Activated CD8-positive, alpha-beta memory T cell treated with anti-CD3 and anti-CD28 coated beads, Interleukin-2, amount 50 U/mL, for 1 hour (primary cell): ENCODE measurements around the gene MAG.
"Not testable (repeated sequence)": the region's sequence is repeated elsewhere in the genome, so short reads cannot be mapped to it uniquely, and the experiment has no call there.

ENCODE experiments used
- DNase-seq: peaks from one replicate; pipeline ENCODE4 v3.0.0-alpha.2; 2020; ENCODE audit errors: extremely low read depth

Gene MAG

GRCh38 chr19:35344511-35345031, 52.6 kb downstream of the MAG start:
- no peak for DNase-seq

DNA sequence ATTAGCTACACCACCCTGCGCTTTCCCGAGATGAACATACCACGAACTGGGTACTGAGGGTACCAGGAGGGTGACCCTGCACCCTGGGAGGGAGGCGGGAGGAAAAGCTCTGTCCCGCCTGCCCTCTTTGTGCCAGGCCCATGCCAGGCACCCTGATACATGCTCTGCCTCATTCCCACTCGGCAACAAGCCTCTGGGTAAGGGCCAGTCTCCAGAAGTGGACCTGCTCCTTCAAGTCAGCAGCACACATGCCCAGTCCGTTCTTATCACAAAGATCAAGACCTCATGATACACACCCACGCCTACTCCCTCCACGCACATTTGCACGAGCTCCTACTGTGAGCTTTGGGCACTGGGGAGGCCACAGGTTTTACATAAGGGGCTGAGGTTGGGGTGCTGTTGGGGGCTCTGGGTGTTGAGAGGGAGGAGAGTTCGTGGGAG, 53.7 kb downstream of the MAG start:
- DNase-seq: no peak

- DNase-seq: peak; percentile 52
Observed at GRCh38 chr19:35346193-35347052, 54.5 kb downstream of the MAG start.

DNA sequence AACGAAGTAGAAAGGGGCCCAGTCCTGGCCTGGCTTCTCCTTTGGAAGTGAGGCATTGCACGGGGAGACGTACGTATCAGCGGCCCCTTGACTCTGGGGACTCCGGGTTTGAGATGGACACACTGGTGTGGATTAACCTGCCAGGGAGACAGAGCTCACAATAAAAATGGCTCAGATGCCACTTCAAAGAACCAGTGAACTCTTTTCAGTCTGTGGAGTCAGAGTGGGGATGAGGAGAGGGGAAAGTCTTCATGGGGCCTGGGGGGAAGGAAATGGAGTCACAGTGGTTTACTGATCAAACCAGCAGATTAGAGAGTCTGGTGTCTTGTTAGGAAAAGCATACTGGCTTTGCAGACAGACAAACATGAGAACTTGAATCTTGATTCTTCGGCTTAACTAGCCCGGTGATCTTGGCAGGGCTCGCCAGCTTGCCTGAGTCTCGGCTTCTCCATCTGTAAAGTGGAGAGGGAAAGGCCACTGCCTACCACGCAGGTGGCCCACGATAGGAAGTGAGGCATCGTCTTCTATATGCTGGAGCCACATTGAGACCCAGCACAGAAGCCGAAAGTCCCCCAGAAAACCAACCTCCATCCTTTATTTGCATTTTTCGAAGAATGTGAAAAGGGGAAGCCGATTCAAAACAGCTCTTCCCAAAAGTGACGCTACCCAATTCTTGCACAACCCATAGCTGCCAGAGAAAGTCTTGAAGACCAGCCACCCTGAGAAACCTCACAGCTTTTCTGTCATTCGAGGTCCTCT, 55.4 kb downstream of the MAG start, which contains the start of gene FFAR1:
Gene FFAR1, plus strand, starts transcription at position 732 of the 759 bp plus-strand sequence. CDS start 3,650 bp downstream, outside the sequence.
- DNase-seq: no peak

DNA sequence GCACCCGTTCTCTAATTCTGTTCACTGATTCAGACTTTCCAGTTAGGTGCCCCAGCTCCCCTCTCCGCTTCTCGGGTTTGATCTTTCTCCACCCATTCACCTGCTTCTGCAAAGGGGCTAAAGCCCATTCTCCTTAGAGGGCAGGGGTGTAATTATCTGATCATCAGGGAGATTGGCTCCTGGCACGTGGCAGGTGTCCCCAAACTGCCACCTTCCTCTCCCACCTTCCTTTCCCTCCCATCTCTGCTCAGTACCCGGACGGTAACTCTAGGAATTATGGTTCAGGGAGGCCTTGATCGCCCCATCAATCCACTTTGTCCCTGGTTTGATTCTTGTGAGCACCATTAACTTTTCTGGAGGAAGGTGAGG, 56.0 kb downstream of the MAG start:
- DNase-seq: no peak

DNA sequence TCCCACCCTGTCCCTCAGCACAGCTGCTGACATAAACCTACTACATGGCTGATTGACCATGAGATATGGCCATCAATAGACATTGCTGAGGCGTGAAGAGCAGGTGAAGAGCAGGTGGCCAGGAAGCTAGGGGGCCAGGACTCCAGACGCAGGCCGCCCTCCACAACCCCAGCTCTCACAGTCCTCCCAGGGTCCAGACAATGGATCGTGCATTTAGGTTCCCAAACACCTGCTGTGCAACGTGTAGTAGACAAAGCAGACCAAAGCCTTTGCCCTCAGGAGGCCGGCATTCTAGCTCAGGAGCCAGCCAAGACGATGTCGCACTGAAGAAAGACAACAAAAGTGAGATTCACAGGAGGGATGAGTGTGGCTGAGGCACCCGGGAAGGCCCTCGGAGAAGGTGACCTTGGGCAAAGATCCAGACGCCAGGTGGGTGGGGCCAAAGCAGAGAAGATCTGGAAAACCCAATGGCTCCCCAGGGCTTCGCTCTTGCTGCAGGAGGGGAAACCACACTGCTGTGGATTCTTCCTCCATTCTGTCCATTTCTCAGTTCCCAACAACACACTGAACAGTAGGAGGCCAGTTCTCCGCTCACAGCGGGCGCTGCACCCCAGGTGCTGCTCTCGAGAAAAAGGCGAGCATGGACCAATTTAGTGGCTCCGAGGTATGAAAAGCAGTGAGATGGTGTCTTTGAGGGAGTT, 57.1 kb downstream of the MAG start:
- no peak for DNase-seq

DNA sequence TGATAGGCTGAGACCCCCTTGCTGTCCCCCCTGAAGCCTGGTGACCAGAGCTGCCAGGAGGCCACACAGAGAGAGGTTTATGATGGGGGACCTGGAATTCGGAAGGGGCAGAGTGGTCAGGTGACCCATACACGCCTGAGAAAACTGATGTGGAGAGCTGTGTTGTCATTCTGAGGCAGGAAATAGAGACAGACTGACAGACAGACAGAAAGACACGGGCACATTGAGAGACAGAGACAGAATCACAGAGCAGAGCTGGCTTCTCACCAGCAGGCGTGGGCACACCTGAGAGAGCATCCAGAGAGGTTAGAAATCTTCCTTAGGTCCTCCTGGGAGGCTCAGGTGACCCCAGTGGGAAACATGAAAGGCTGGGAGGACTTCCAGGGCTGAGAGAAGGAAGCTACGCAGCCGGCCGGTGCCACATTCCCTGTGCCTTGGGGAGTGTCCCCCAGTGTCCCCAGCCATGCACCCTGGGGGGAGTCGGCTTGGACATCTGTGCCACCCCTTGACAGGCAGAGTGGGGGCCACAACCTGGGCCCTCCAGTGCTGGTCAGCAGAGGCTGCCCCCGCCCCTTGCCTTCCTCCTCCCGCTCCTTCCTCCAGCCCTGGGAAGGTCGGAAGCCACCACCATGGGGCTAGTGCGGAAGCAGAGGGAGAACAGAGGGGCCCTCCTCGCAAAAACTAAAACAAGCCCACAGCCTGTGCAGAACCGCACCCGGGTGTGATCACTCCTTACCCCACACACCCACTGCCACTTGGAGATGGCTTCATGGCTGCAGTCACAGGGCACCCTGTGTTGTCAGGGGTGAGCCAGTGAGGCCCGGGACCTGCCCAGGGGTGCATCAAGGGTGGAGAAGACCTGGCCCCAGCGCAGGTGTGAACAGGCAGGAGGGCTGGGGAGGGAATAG, 57.9 kb downstream of the MAG start:
- DNase-seq: no peak

- no peak for DNase-seq
Observed at GRCh38 chr19:35350591-35350990, 58.6 kb downstream of the MAG start.

- DNase-seq: no peak
Observed at GRCh38 chr19:35351411-35352176, 59.6 kb downstream of the MAG start.

DNA sequence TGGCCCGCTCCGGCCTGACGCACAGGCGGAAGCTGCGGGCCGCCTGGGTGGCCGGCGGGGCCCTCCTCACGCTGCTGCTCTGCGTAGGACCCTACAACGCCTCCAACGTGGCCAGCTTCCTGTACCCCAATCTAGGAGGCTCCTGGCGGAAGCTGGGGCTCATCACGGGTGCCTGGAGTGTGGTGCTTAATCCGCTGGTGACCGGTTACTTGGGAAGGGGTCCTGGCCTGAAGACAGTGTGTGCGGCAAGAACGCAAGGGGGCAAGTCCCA, 60.2 kb downstream of the MAG start:
- DNase-seq: no peak

DNA sequence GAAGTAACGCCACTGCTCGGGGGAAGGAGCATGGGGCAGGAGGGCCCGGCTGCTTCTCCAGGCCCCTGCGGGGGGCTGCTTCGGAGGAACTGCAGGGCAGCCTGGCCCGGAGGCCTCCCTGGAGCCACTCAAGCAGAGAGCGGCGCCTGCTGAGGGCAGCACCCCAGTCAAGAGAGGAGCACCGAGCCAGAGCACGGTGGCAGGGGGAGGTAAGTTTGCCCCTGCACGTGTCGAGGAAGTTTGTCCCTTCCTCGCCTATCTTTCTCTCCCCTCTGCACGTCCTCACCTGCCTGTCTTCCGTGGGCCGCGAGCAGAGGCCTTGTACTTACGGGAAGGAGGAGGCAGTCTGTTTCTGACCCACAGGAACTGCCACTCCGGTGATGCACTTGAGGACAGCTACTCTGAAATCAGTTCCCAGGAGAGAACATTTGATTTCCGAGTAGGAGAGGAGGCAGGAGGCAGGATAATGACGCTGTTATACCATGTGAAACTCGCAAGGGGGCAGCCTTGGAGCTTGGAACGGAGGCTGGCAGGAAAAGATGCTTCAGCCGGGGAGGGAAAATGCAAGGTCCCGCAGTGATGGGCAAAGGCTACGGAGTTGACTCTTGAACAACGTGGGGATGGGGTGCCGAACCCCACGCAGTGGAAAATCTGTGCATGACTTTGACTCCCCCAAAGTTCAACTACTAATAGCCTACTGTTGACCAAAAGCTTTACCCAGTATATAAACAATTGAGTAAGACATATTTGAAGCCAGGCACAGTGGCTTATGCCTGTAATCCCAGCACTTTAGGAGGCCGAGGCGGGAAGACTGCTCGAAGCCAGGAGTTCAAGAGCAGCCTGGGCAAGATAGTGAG, 60.7 kb downstream of the MAG start:
- DNase-seq: peak; percentile 46

DNA sequence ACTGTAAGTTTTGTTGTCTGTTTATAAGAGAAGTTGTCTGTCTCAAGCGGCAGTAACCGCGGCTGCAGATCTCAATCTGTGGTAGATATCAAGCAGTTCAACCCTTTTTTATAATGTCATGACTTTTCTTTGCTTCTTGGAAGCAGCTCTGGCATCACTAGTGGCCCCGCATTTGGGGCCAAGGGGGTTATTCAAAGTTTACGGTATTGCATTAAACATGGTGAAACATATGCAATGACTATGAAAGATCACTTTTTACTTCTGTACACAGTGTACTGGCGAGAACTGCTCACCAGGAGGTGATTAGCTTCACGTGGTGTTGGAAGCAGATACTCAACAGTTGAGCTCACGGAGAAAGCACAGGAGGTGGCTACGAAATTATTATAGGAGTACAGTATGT, 61.7 kb downstream of the MAG start:
- no peak for DNase-seq

DNA sequence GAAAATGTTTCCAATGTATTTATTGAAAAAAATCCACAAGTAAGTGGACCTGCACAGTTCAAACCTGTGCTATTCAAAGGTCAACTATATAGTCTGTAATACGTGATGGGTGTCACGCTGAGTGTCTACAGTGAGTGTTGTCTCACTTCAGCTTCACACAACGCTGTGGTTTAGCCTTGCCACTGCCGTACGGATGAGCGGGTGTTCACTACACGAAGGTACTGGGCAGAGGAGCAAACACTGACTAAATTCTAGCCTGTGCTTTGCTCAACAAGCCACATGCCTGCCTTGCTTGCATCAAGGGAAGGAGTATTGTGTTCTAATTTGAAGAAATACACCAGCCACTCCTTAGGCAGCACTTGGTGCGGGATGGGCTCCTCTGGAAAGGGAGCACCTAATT, 62.9 kb downstream of the MAG start:
- DNase-seq: no peak

GRCh38 chr19:35355791-35356460, 64.0 kb downstream of the MAG start:
- no peak for DNase-seq

GRCh38 chr19:35357867-35358573, 66.1 kb downstream of the MAG start, which contains the start of gene FFAR3:
TSS of gene FFAR3 (plus strand) at chr19:35358460. CDS start at chr19:35358891, 431 bp downstream.
- DNase-seq: no peak

- not testable (repeated sequence) for DNase-seq
Observed at GRCh38 chr19:35358834-35359233, 66.9 kb downstream of the MAG start.

DNA sequence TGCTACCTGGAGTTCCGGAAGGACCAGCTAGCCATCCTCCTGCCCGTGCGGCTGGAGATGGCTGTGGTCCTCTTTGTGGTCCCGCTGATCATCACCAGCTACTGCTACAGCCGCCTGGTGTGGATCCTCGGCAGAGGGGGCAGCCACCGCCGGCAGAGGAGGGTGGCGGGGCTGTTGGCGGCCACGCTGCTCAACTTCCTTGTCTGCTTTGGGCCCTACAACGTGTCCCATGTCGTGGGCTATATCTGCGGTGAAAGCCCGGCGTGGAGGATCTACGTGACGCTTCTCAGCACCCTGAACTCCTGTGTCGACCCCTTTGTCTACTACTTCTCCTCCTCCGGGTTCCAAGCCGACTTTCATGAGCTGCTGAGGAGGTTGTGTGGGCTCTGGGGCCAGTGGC, 67.4 kb downstream of the MAG start:
- not testable (repeated sequence) for DNase-seq

- not testable (repeated sequence) for DNase-seq
Observed at GRCh38 chr19:35360081-35360480, 68.1 kb downstream of the MAG start.
